Measurements from ENCODE around the gene MTA1. TPM values are rescaled to one million over a fixed set of nuclear protein-coding genes. Genes with fewer than 3 reads are reported as not detected.

Gene MTA1
- polyA plus RNA-seq, 5 donors: 85.8 to 159 (median 125) TPM

GRCh38 chr14:105385698-105386365 lies 33.8 kb upstream of the MTA1 start:
- DNase-seq: no peak

- no peak for DNase-seq
Measured at GRCh38 chr14:105386581-105387529, 32.8 kb upstream of the MTA1 start.

- DNase-seq: no peak
Measured at GRCh38 chr14:105387530-105387922, 32.1 kb upstream of the MTA1 start.

GRCh38 chr14:105388110-105388951 lies 31.3 kb upstream of the MTA1 start:
- DNase-seq: no peak

- no peak for DNase-seq
Measured at GRCh38 chr14:105388976-105389375, 30.7 kb upstream of the MTA1 start.

- DNase-seq: no peak
Measured at GRCh38 chr14:105389534-105389933, 30.1 kb upstream of the MTA1 start.

GRCh38 chr14:105389976-105390848 lies 29.4 kb upstream of the MTA1 start:
- no peak for DNase-seq

GRCh38 chr14:105390849-105391500 lies 28.7 kb upstream of the MTA1 start:
- no peak for DNase-seq

- no peak for DNase-seq
Measured at GRCh38 chr14:105391541-105391940, 28.1 kb upstream of the MTA1 start.

GRCh38 chr14:105392131-105393090 lies 27.2 kb upstream of the MTA1 start:
- DNase-seq: no peak

GRCh38 chr14:105393151-105393550 lies 26.5 kb upstream of the MTA1 start:
- no peak for DNase-seq

- no peak for DNase-seq
Measured at GRCh38 chr14:105394714-105395537, 24.7 kb upstream of the MTA1 start.

GRCh38 chr14:105395538-105395854 lies 24.1 kb upstream of the MTA1 start:
- DNase-seq: no peak

- no peak for DNase-seq
Measured at GRCh38 chr14:105397350-105397931, 22.2 kb upstream of the MTA1 start.

- DNase-seq: peak; percentile 87 to 90
Measured at GRCh38 chr14:105398044-105398725, 21.4 kb upstream of the MTA1 start, which contains the start of gene TEX22. TEX22 (plus strand) TSS chr14:105398538; CDS start chr14:105399341, 803 bp downstream.

- DNase-seq: no peak
Measured at GRCh38 chr14:105398726-105399465, 20.7 kb upstream of the MTA1 start.

GRCh38 chr14:105399466-105399775 lies 20.2 kb upstream of the MTA1 start:
- no peak for DNase-seq

Measured in right lung (tissue), 5 donors.